HG03159 (cell line): ENCODE measurements around the gene SLC25A30.
A peak's percentile ranks its signal among the peaks of the same experiment; 100 is the strongest.
"Not testable (repeated sequence)": the region's sequence is repeated elsewhere in the genome, so short reads cannot be mapped to it uniquely, and the experiment has no call there.

Experiments
- ATAC-seq: cut with Tn5 transposase; IDR thresholded peaks from one replicate; pipeline ENCODE4 v1.9.1; 2021; ENCODE audit warnings: mild to moderate bottlenecking, moderate library complexity; ENCODE audit not compliant: unreplicated experiment

Gene SLC25A30

DNA sequence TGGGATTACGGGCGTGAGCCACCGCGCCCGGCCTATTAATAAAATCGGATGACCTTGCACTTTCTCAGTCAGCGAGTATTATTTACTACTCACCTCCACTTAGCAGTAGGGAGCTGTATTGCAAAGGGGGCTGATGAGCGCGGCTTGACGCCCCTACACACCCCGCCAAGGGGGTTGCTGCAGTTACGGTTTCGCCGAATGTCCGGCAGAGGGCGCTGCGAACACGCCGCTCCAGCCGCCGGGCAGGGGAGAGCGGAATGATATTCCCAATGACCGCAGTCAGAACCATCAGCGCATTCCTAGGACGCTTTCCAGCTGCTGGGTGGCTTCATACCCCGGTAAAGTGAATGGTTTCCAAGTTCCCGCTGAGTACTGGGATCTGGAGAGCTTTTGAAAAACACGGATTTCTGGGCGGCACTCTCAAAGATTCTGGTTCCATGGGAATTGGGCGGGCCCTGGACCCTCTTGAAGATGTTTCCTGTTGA, 47.2 kb downstream of the SLC25A30 start:
- ATAC-seq, result no peak

DNA sequence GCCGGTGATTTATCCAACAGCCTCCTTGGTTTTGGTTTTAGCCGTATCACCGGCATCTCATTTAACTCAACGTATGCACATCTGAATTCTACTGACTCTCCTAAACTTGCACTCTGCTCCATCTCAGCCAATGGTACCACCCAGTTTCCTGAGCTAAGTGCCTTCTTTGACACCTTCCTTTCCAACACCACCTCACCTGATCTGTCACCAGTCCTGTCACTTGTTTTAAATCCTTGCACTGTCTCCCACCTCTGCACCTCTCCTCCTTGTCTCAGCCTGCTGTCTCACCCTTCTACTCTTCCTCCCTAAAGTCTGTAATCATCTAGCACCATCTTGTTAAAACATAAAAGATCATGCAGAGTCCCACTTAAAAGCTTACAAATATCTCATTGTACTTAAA, 49.1 kb downstream of the SLC25A30 start:
- ATAC-seq, result no peak

DNA sequence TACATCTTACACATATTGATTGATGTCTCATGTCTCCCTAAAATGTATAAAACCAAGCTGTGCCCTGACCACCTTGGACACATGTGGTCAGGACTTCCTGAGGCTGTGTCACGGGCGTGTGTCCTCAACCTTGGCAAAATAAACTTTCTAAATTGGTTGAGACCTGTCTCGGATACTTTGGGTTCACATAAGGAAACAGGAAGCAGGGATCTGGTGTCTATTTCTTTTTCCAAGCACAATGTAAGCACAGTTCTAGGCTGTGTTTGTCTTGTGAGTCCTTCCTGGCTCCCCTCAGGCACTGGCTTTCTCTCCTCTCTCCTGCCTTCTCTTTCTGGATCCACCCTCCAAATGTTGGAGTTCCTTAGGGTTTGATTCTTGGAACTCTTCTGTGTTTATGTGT, 49.6 kb downstream of the SLC25A30 start:
- no peak for ATAC-seq

DNA sequence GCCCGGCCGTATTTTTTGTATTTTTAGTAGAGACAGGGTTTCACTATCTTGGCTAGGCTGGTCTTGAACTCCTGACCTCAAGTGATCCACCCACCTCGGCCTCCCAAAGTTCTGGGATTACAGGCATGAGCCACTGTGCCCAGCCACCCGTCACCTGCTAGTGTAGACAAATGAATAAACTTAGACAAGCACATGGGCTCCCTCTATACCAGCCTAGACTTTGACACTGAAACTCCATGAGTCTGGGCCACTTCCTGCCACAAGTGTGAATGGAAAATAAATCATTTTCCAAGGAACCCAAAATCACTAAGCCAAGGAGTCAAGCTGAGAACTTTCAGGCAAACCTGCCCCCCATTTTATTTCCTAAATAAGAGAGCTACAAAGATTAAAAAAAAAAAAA, 50.2 kb downstream of the SLC25A30 start:
- no peak for ATAC-seq

DNA sequence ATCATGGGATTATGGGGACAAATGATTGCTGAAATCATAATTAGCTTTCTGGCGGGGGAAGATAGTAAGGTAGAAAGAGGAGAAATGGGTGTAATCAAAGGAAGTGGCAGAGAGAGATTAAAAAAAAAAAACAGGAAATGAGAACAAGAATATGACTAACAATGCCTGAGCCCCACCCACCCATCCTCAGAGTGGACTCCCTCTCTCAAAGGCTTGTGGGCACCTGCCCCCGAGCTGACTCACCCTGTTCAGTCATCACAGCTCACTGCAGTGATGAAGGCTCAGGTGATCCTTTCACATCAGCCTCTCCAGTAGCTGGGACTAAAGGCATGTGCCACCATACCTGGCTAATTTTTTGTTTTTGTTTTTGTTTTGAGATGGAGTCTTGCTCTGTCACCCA, 50.8 kb downstream of the SLC25A30 start:
- peak; percentile 97 for ATAC-seq

DNA sequence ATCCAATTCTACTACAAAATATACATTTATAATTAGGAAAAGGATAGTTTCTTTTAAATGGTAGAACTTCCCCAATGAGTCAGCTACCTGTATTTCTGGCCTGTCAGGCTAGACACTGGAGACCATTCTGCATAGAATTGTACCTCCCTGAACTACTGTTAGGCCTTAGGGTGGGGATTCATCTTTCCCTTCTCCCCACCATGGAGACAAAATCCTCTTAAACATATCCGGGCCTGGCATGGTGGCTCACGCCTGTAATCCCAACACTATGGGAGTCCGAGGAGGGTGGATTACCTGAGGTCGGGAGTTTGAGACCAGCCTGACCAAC, 52.7 kb downstream of the SLC25A30 start:
- no peak for ATAC-seq

DNA sequence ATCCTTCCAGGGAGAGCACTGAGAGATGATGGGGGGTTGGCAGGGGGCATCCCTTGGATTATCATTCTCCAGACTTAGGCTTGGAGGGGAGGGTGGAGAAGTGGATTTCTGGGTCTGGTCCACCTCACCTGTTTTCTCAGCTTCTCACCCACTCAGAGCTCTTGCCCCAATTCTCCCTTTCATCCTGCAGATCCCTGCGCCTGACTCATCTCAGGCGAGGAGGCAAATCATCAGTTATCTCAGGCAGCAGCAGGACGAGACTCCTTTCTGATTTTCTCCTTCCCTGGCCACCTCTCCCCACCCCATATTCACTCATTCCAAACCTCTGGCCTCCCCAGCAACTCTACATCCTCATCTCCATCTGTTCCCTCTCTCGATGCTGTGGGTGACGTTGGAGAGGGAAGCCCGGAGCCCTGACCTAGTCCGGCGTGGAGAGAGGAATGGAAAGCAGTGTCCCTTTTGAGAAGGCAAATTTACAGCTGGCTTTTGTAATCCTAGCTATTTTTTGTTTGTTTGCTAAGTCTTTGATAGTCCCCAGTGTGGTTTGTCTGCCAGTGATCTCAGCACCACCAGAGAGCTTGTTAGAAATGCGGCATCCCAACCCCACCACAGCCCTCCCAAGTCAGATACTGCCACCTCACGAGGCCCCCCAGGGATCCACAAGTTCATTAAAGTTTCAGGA, 53.2 kb downstream of the SLC25A30 start:
- ATAC-seq, result no peak

DNA sequence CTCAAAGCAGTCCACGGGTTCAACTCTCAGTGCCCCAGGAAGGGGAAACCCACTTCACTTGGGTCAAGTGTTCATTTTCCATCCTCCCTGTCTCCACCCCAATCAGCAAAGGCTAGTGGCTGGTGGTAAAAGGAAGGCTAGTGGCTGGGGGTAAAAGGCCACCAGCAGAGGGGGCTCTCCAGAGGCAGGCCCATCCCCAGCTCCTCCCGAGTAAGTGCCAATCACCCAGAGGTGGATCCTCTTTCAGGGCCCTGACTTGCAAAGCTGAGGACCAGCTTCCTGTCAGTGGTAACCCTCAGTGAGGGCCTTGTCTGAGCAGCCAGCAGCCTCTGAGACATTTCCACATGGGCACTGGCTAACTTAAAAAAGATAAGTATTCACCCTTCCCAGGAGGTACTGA, 55.2 kb downstream of the SLC25A30 start:
- no peak for ATAC-seq

DNA sequence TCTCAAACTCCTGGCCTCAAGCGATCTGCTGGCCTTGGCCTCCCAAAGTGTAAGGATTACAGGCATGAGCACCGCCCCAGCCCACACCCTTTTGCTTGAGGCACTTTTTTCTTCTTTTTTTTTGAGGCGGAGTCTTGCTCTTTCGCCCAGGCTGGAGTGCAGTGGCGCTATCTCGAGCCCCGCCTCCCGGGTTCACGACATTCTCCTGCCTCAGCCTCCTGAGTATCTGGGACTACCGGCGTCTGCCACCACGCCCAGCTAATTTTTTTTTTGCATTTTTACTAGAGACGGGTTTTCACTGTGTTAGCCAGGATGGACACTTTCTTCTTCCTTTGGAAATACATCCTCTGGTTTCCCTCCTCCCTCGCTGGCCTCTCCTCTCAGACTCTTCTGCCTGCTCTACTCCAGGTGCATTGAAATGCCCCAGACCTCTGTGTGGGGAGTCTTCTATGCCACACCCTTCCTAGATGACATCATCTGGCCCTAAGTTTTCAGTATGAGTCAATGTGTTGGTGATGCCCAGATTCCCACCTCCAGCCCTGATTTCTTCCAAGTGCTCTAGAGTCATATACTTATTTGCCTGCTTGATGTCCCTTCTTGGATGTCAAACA, 56.5 kb downstream of the SLC25A30 start:
- no peak for ATAC-seq

DNA sequence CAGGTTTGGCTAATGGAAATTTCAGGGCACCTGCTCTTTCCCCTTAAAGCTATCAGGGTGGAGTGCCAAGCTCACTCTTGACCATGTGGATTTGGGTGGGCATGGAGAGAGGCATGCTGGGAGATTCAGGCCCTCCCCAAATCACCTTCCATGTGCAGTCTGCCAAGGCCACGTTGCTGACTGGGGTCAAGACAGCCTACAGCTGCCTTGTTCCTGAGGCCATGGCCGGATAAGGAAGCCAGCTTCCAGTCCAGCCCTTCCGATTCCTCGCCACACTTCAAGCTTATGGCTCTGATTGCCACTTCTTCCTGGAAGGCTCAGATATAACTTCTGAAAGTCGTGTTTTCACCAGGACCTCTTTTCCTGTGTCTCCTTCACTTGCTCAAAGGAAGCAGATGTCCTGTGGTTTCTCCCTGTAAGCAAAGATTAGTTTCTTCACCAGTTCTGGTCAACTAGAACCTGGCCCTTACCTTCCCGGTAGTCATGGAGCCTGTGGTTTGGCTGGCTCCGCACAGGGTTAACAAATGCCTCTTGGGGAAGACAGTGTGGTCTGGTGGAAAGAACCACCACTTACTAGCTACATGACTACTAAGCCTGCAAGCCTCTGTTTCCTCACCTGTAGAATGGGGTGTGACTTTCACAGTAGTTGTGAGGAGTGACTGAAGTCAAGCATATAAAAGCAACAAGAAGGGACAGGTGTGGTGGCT, 61.1 kb downstream of the SLC25A30 start:
- no peak for ATAC-seq

DNA sequence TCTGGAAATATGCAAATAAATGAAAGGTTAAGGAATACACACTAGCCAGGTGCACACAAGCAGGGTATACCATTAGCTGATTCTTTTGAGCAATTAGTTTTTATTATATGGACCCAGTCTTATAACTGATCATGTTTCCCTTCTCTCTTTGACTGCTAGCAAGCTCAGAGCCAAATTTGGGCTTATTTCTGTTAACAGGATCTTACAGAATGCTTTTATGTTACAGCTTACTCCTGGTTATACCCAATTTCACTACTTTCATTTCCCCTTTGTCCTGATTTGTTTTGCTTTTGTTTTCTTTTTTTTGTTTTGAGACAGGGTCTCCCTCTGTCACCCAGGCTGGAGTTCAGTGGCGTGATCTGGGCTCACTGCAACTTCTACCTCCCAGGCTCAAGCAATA, 64.3 kb downstream of the SLC25A30 start:
- ATAC-seq, result peak; percentile 52

DNA sequence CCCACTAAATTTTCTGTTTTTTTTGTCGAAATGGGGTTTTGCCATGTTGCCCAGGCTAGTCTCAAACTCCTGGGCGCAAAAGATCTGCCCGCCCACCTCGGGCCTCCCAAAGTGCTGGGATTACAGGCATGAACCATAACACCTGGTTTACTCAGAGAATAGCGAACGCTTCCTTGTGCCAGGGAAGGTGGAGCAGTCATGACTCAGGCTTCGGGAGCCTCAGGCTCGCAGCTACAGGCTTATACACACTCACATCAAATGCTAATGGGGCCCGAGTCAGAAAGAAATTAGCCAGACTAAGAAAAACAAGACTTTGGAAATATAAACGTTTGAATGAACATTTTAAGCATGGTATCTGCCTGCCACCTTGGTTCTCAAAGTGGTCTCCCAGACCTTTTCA, 66.1 kb downstream of the SLC25A30 start:
- no peak for ATAC-seq

DNA sequence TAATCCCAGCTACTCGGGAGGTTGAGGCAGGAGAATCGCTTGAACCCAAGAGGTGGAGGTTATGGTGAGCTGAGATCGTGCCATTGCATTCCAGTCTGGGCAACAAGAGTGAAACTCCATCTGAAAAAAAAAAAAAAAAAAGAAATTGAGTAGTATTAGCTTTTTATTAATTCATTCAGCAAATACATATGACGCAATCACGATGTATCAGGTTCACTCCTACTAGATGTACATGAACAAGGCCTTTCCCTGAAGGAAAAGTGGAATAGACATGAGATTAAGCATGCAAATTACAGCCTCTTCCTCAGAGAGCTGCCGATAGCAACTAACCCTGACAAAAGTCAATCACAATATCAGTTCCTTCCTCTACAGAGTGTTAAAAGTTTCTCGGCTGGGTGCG, 68.0 kb downstream of the SLC25A30 start:
- ATAC-seq, result no peak

DNA sequence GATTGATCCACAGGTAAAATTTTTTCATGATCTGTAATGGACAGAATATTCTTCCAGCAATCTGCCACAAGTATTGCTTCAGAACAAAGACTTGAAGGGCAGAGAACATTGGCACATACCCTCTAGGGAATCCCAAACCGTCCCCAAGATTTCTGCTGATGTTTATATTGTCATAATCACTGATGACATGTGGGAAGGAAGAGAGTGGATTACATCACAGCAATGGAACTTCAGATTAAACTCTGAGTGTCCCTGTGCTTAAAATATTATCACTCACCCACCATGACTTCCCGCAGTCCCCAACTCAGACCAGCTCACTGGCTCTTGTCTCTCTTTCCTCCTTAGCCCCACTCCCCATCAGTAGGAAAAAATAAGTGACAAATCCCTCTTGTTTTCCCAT, 68.7 kb downstream of the SLC25A30 start:
- no peak for ATAC-seq

DNA sequence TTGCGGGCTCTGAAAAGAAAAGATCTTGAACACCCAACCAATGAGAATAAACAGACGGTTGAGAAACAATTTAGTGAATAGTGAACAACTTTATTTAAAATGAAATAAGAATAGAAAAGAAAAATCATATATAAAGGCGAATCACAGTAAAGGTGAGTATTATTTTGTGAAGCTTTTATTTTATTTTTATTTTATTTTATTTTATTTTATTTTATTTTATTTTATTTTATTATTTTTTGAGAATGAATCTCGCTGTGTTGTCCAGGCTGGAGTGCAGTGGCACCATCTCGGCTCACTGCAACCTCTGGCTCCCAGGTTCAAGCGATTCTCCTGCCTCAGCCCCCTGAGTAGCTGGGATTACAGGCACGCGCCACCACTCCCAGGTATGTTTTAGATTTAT, 74.1 kb downstream of the SLC25A30 start:
- ATAC-seq, result not testable (repeated sequence)
